CD4-positive, alpha-beta T cell (primary cell): ENCODE measurements around the gene MSMO1. TPM values are rescaled to one million over a fixed set of nuclear protein-coding genes. Genes with fewer than 3 reads are reported as not detected.

Source experiments
- ATAC-seq: fragments of 200-7000 bp; cut with Tn5 transposase; one replicate; pipeline ENCODE4 v1.10.0; 2022; ENCODE audit warnings: mild to moderate bottlenecking; ENCODE audit not compliant: poor library complexity
- CTCF ChIA-PET: fragments of 350-600 bp; sonication (Branson Sonifier 250); formaldehyde crosslinking; loops from one replicate; lab custom pipeline; 2021; ENCODE audit warnings: antibody characterized with exemption, inconsistent platforms; lab: Charles Lee
- POLR2A ChIA-PET: fragments of 350-600 bp; sonication (Branson Sonifier 250); formaldehyde crosslinking; loops from one replicate; lab custom pipeline; 2021; ENCODE audit warnings: antibody characterized with exemption, inconsistent platforms; lab: Charles Lee
- DNase-seq, 14 experiments: peaks; one replicate each; pipeline ENCODE4 v3.0.0-alpha.2; 2013 to 2020; ENCODE audit warnings: mixed read lengths in 2 of 14
- H3K27ac ChIP-seq, 2 donors: one replicate each; pipeline versions ENCODE4 v1.5.1 to v1.7.0; 2013; ENCODE audit warnings: low read length in 2 of 2, low read depth in 1 of 2, mild to moderate bottlenecking in 1 of 2
- H3K27me3 ChIP-seq, 2 experiments: 1 replicate in 1 of 2; 2 replicates in 1 of 2; pipeline versions ENCODE4 v1.6.1 to v1.7.0; 2013; ENCODE audit warnings: low read length in 2 of 2, control low read depth in 1 of 2, mild to moderate bottlenecking in 1 of 2, moderate library complexity in 1 of 2; ENCODE audit not compliant: insufficient read depth in 2 of 2, control insufficient read depth in 1 of 2
- H3K36me3 ChIP-seq: one replicate; pipeline ENCODE4 v1.6.1; 2013; ENCODE audit warnings: low read length, control low read depth; ENCODE audit not compliant: insufficient read depth
- H3K4me1 ChIP-seq: one replicate; pipeline ENCODE4 v1.6.1; 2013; ENCODE audit warnings: low read length, control low read depth; ENCODE audit not compliant: insufficient read depth
- H3K4me3 ChIP-seq: one replicate; pipeline ENCODE4 v1.5.1; 2013; ENCODE audit warnings: mild to moderate bottlenecking, low read length, moderate library complexity
- H3K9me3 ChIP-seq, 2 experiments: 1 replicate in 1 of 2; 2 replicates in 1 of 2; pipeline versions ENCODE4 v1.6.1 to v1.7.0; 2013; ENCODE audit warnings: low read length in 2 of 2, mild to moderate bottlenecking in 2 of 2, control low read depth in 1 of 2, moderate library complexity in 1 of 2; ENCODE audit not compliant: control insufficient read depth in 1 of 2, insufficient read depth in 1 of 2
- H3K27ac Mint-ChIP-seq: one replicate; pipeline ENCODE4 v1.8.0; 2020; ENCODE audit warnings: mixed read lengths
- H3K27me3 Mint-ChIP-seq: one replicate; pipeline ENCODE4 v1.8.0; 2021; ENCODE audit warnings: mixed read lengths
- H3K36me3 Mint-ChIP-seq: one replicate; pipeline ENCODE4 v1.8.0; 2021; ENCODE audit warnings: low read depth, mixed read lengths
- H3K4me1 Mint-ChIP-seq: one replicate; pipeline ENCODE4 v1.8.0; 2021; ENCODE audit warnings: low read depth, mixed read lengths
- H3K4me3 Mint-ChIP-seq: one replicate; pipeline ENCODE4 v1.8.0; 2020; ENCODE audit warnings: mild to moderate bottlenecking, mixed read lengths
- H3K9me3 Mint-ChIP-seq: one replicate; pipeline ENCODE4 v1.8.0; 2020; ENCODE audit warnings: mixed read lengths
- CTCF ChIP-seq: fragments of 200-600 bp; IDR thresholded peaks from one replicate; pipeline ENCODE4 v1.8.0; 2022; ENCODE audit warnings: antibody characterized with exemption, mild to moderate bottlenecking
- intact Hi-C, 2 experiments: fragments of 100-400 bp; cut with DNase I in 1 of 2; cut with micrococcal nuclease in 1 of 2; formaldehyde crosslinking; loops; one replicate each; pipeline versions ENCODE4 v1.15.1 to v1.9.0; 2023 to 2025; cut with DNase I, micrococcal nuclease
- total RNA-seq, 174 experiments: library from RNA in 2 of 174; stranded (reverse) in 2 of 174; gene quantifications; one replicate each; pipeline ENCODE4 v1.2.3 and lab custom pipeline; 2021 to 2026

Gene MSMO1
- total RNA-seq, 2 experiments from 2014 or later = 13.3 to 15.1 TPM

- Mint-ChIP-seq H3K36me3 (no peaks in the 10 kb centered on the region), H3K27me3 (peaks cover 6% of the 10 kb centered on the region), H3K4me1 (no peaks in the 10 kb centered on the region), H3K27ac (no peak overlapping the region), H3K4me3 (no peak overlapping the region), H3K9me3 (no peaks in the 10 kb centered on the region)
- ChIA-PET POLR2A (no interaction called here), CTCF (no interaction called here)
- intact Hi-C loops = no loop called here
- H3K27ac ChIP-seq = no peak overlapping the region
- ATAC-seq (no peak), DNase-seq (no peak)
- H3K27me3 ChIP-seq = peaks cover 0 to 6% of the 10 kb centered on the region in 2 experiments
- no peaks in the 10 kb centered on the region for H3K4me1 ChIP-seq
- no peaks in the 10 kb centered on the region for H3K36me3 ChIP-seq
- no peak overlapping the region for H3K4me3 ChIP-seq
- TF ChIP-seq CTCF = no peak
- H3K9me3 ChIP-seq = no peaks in the 10 kb centered on the region
These were observed 40.6 kb downstream of the MSMO1 start for GRCh38 chr4:165368114-165368513.

GRCh38 chr4:165368567-165368966 is 41.1 kb downstream of the MSMO1 start:
- ChIA-PET POLR2A (no interaction called here), CTCF (no interaction called here)
- no peaks in the 10 kb centered on the region for H3K36me3 Mint-ChIP-seq
- Histone ChIP-seq H3K4me1 (no peaks in the 10 kb centered on the region), H3K9me3 (no peaks in the 10 kb centered on the region), H3K27me3 (peaks cover 0 to 1% of the 10 kb centered on the region in 2 experiments), H3K27ac (no peak overlapping the region), H3K36me3 (no peaks in the 10 kb centered on the region), H3K4me3 (no peak overlapping the region)
- no peak overlapping the region for H3K4me3 Mint-ChIP-seq
- intact Hi-C loops = no loop called here
- no peak overlapping the region for H3K27ac Mint-ChIP-seq
- ATAC-seq (no peak), DNase-seq (no peak)
- no peak for TF ChIP-seq CTCF
- H3K9me3 Mint-ChIP-seq = no peaks in the 10 kb centered on the region
- no peaks in the 10 kb centered on the region for H3K4me1 Mint-ChIP-seq
- peaks cover 8% of the 10 kb centered on the region for H3K27me3 Mint-ChIP-seq

GRCh38 chr4:165369522-165369921 is 42.1 kb downstream of the MSMO1 start:
- Histone ChIP-seq H3K36me3 (no peaks in the 10 kb centered on the region), H3K4me3 (no peak overlapping the region), H3K27me3 (peaks cover 0 to 5% of the 10 kb centered on the region in 2 experiments), H3K4me1 (no peaks in the 10 kb centered on the region), H3K27ac (no peak overlapping the region), H3K9me3 (no peaks in the 10 kb centered on the region)
- ATAC-seq = no peak
- TF ChIP-seq CTCF = no peak
- no peak for DNase-seq
- Mint-ChIP-seq H3K27me3 (peaks cover 12% of the 10 kb centered on the region), H3K9me3 (peaks cover 5% of the 10 kb centered on the region), H3K4me3 (no peak overlapping the region), H3K36me3 (no peaks in the 10 kb centered on the region), H3K27ac (no peak overlapping the region), H3K4me1 (no peaks in the 10 kb centered on the region)
- intact Hi-C loops = no loop called here
- ChIA-PET POLR2A (no interaction called here), CTCF (no interaction called here)
